Raji (cell line): ENCODE results near the gene ESRRG.

Experiments used
- POLR2A ChIP-seq: IDR thresholded peaks from 2 replicates; pipeline ENCODE4 v1.6.1; 2011; ENCODE audit warnings: low read depth, low read length, control low read depth; ENCODE audit not compliant: insufficient read depth

Gene ESRRG

DNA sequence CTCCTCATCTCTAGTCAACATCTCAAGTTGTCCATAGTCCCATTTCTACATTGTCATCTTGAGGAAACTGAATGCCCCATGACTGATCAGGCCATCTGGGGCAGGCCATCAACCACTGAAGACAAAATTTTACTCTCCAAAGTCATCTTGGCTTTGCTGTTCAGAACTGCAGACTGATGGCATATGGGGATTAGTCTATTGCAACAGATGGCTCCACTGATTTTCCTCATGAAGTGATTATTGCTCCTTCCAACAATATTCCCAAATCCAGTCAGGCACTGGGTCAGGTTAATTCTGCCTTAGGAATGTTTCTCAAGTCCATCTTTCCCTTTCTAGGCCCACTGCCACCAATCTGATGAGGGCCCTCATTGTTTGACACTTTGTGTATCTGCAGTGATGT, 101.7 kb downstream of the ESRRG start:
- TF ChIP-seq POLR2A: no peak

DNA sequence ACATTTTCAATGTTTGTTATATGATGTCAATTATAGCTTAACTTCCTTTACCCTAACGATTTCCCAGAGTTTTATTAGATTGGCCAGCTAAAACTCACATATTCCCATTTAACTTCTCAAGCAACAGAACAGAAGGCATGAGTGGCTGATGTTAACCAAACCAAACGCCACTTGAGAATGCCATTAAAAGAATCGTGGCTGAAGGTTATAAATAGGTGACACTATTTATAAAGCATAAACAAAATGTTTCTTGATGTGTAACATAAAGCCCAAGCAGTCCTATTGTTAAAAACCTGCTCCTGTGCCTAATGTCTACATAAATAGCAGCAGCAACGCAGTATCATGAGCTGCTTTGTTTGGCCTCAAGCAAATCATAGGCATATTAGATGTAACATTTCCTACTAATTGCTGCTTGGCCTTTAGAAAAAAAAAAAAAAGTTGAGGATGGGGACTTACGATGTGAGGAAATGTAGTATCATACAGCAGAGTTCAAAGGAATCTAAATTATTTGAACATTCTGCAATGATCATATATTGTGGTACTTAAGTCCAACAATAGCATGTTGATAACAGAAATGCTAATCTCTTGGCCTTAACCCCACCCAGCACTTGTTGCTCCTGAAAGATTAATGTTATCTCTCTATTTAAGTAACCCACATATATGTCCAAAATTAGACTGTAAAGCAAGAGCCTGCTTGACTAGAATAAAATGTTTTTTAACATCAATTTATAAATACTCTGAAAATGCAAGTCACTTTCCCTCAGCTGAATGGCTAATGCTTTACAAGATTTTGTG, 106.0 kb downstream of the ESRRG start:
- TF ChIP-seq POLR2A: no peak

DNA sequence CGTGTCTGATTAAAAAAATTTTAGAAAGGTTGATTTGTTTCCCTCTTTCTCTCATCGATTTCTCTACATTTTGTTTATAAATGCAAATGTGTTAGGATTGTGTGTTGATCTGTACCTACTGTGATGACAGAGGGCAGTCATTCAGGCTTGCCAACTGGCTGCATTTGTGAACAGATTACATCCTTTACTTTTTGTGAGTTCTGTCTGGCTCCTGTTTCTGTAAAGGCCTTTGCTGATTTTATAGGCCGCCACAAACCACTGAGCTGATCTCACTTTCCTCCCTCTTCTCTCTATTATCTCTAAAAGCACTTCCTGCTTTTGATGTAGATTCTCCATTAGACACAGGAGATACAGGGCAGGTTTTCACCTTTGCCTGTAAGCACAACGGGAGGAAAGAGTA, 106.8 kb downstream of the ESRRG start:
- TF ChIP-seq POLR2A: no peak

DNA sequence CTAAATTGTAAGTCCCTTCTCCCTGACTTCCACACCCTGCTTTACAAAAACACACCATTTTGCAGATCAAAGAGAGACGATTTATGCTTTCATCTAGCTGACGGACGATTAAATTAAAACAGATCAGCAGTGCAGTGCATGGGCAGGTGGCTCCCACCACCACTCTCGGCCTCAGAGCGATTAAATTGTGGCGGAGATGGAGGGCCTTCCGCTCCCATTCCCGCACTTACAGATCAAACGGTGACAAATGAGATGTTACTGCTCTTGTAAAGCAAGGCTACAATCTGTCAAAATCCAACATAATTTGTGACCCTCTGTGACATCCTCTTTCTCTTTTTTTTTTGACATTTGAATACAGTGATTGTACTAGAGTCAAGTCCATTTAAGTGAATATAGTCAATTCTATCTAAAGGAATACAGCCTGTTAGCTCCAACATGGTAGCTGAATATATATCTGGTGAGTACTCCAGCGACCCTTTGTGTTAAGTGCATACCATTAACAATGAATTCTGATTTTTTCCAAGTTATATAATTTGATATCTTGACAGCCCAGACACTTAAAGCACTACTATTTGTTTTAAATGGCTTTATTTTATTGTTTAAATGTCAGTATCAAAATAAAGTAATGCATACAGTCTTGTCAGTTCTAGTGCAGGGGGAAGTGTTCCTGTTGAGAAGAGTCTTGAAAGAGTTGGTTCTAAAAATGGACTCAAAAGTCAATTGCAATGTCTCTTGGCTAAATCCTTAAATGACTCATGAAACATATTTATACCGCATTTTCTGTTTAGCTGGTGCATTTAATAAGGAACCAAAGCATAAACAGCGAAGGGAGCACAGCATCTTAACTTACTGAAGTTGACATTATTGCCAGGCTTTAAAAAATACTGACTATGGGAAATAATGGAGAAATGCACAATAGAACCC, 109.0 kb downstream of the ESRRG start:
- TF ChIP-seq POLR2A: no peak

DNA sequence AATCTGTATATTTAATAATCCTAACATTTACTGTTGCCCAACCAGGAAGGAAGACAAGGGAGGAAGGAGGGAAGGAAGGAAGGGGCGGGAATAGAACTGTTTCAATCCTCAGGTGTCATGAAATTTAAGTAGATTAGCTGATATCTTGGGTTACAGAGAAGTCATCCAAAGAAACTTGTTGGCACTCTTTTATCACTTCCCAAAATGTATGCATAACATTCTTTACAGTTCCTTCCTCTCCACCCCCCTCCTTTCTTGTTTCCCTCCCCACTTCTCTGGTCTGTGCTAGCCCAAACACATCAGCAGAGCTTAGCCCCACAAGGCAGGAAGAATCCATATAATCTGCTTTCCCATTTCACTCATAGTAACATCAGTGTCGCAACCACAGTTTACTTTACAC, 110.9 kb downstream of the ESRRG start:
- no peak for TF ChIP-seq POLR2A

DNA sequence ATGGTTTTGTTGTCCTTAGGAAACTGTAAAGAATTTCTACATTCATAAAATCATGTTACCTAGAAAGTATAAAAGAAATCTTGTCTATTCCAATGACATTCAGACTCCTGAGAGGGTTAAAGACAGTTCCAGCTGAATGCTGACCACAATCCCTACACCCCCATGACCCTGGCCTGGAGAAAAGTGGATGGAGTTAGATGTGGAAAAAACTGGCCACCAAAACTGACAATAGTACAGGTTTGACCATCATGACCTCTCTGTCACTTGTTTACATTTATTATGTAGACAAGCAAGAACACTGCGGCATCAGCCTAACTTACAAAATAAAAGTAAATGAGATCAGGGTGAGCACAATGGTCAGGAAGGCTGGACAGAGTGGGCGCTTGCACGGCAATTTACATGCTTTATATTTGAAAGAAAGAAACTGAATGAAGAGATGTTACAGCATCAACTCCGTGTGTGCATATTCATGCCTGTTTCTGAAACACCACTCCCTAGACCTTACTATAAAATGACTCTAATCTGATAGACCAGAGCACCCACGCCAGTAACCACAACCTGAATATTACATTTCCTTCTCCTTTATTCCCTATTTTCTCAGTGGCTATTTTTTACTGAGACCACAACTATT, 116.0 kb downstream of the ESRRG start:
- TF ChIP-seq POLR2A: no peak

DNA sequence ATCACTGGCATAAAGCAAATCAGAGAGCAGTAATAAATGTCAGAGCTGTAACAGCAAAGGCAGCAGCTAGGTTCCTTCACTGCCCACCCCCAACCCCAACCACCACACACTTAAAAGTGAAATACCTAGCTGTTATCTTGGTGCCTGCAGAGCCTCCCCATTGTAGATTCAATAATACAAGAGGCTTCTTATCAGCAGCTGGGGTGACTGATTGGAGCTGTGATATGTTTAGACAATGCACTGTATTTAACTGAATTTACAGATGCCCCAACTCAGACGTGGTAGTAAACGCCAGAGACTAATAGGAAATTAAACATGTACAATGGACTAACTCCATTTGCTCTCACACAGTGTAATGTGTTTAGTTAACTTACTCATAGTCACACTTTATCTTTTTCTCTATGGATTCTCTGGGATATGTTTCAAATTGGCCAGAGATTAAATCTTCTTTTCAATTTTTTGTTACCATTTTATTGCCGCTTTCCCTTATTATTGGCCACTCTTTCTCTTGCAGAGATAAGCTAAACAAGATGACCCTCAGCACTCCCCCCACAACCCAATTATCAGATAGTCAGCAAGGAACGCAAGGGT, 117.1 kb downstream of the ESRRG start:
- TF ChIP-seq POLR2A: no peak

DNA sequence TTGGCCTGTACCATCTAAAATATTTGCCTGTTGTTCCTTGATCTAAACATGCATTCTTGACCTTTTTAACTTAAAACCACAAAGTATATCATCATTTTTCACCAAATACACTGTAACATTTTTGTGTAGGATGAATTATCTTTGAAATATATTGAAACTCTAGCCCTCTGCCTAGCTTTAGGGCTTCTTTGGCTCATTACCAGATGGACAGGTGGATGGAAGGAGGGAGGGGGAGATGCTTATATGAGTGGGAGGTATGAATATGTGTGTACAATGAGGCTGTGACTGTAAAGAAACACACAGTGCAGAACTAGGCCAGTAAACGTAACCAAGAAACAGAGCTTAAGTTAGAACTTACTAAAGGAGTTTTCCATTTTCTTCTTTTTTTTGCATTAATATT, 118.5 kb downstream of the ESRRG start:
- no peak for TF ChIP-seq POLR2A

DNA sequence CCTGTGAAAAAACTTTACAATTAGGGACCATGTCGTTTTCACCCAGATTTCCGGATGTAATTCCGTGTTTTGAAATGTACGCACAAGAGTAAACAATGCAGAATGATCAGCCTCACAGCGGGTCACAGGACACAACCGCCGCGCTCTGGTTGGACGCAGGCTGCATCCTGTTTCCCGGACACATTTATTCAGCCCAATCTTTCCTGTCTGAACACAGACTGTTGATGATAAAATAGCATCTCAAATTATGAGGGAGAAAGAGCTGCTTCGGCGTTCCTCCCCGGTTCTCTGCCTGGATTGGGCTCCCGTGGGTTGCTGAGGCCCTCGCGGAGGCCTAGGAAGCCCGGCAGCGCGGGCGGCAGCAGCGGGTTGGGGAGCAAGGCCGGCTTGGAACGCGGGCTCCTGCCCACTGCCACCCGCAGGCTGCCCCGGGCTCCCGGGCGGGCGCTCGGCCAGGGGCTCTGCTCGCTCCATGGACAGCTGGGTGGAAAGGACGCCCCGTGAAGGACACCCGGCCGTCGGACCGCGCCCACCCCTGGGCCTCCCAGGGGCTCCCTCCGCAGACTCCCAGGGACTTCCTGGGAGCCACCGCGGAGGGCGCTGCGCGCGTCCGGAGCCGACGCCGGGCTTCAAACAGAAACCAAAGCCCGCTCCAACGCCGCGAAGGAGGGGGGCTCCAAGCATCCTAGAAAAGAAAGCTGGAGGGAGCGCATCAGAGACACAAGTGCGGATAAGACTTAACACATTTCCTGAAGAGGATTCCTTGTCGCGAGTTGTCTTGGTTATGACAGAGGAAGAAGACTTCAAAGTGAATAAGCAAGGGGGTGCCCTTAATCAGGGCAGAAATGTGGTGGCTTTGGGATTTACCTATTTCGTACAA, 122.3 kb downstream of the ESRRG start:
- no peak for TF ChIP-seq POLR2A

DNA sequence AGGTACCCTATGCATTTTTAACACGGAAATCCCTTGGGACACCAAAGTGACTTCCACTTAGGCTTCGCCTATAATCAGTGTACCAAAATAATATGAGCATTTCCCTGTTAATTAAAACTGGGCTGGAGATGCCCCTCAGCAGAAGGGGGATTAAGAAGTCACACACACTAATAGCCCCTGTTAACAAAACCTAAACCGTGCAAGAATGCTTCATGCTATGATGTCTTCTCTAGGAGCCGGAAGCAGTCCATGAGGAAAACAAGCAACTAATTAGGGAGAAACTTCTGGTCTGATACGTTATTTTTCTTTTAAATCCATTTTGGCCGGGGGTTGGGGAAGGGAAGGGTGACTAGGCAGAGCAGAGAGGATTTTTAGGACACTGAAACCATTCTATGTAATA, 123.4 kb downstream of the ESRRG start:
- TF ChIP-seq POLR2A: no peak

DNA sequence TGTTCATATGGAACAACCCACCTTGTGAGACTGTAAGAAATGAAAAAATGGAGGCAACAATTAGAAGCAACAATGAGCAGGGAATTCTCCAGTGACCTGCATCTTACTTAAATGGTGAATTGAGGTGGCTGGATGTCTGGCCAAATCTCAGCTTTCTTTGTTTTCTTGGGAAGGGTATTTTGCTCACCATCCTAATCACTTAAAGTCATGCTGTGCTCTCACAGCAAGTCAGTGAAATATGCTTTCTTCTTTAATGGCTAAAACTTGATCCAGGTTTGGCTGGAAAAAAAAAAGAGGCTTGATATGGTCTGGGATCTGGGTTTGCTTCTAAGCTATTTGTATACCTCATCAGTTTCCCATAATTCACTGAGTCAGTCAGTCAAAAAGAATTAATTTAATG, 124.8 kb downstream of the ESRRG start:
- TF ChIP-seq POLR2A: no peak

DNA sequence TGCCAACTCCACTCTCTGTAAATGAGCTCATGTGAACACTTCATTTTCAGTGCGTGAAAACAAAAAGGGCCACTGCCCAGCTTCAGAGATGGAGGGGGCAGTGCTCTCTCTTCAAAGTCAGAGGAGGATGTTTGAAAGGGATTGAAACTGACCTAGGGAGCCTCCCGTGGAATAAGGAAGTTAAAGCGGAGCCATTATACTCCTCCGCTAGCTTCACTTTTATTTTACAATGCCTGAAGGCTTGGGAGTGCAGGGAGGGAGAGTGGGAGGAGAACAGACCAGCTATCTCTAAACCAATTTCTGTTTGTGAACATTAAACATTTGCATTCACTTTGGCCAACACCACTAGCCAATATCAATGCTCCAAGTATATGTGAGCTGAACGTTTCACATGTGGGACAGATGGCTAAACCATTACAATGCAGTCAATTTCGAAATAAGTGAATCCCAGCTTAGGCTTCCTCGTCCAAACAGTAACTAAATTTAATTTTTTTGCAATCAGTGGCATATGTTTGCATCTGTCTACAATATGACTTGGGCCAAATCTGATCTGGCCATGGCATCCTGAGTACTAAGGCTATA, 126.9 kb downstream of the ESRRG start:
- TF ChIP-seq POLR2A: no peak

DNA sequence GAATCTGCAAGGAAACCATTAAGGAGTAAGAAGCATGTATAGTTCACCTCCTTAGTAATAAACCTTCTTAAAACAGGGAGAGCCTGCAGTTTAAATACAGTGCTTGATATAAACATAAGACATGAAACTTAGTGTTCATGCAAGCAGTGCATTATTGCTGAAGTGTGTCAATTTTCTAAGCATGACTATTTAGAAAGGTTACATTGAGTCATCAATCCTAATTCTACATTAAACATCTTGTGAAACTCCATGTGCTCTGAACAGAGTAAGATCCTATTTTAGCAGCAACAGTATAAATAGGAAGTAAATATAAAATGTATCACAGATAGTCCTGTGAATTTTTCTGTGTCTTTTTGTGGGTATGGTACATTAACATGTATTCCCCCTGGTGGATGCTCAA, 135.5 kb downstream of the ESRRG start:
- TF ChIP-seq POLR2A: no peak

DNA sequence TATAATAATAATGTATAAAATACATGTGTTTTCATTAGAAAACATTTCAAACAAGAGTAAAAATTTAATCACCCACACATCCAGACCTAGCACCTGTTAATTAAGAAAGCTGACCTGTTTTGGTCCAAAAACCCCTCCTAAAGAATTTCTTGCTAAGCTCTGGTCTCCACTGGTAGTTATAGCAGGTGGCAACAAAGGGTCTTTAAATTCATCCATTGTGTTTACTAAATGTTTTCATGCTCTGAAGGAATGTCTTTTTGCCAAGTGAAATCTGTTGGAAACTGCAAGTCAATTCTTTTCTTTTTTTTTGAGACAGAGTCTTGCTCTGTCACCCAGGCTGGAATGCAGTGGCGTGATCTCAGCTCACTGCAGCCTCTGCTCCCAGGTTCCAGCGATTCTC, 141.1 kb downstream of the ESRRG start:
- no peak for TF ChIP-seq POLR2A
